ENCODE results near the gene TNS1. TPM values are rescaled to one million over a fixed set of nuclear protein-coding genes. Genes with fewer than 3 reads are reported as not detected.

Gene TNS1
- total RNA-seq, 1 donor from 2014 or later: 219 TPM

GRCh38 chr2:217942731-217943335, 60.0 kb downstream of the TNS1 start:
- Histone ChIP-seq H2AFZ (ENCODE audit: low read depth, low read length) (no peak overlapping the region), H3K36me3 (ENCODE audit: insufficient read depth, low read length) (no peaks in the 10 kb centered on the region), H3K4me1 (ENCODE audit: insufficient read depth, low read length) (peaks cover 56% of the 10 kb centered on the region), H3K27ac (ENCODE audit: low read depth, low read length) (peak overlapping the region; percentile 43), H3K9me3 (ENCODE audit: insufficient read depth, low read depth, low read length) (no peaks in the 10 kb centered on the region), H4K20me1 (ENCODE audit: insufficient read depth, low read length) (peaks cover 75% of the 10 kb centered on the region), H3K9ac (ENCODE audit: low read length) (peak overlapping the region; percentile 87), H3K79me2 (ENCODE audit: insufficient read depth, low read length) (peaks cover 78% of the 10 kb centered on the region), H3K4me2 (ENCODE audit: low read length) (peak overlapping the region; percentile 99), H3K4me3 (ENCODE audit: insufficient read depth, low read depth, low read length) (peak overlapping the region; percentile 87), H3K27me3 (ENCODE audit: insufficient read depth, low read length) (no peaks in the 10 kb centered on the region)
- FAIRE-seq (no peak), DNase-seq (ENCODE audit: low read depth) (no peak)
- peaks cover 34% of the 10 kb centered on the region for H3K4me1 Mint-ChIP-seq (ENCODE audit: low read depth, unreplicated experiment)
- TF ChIP-seq EZH2 (IDR thresholded peaks at IDR 0.05; ENCODE audit: insufficient read depth, low read length): no peak
- TF ChIP-seq, protein P1, sequence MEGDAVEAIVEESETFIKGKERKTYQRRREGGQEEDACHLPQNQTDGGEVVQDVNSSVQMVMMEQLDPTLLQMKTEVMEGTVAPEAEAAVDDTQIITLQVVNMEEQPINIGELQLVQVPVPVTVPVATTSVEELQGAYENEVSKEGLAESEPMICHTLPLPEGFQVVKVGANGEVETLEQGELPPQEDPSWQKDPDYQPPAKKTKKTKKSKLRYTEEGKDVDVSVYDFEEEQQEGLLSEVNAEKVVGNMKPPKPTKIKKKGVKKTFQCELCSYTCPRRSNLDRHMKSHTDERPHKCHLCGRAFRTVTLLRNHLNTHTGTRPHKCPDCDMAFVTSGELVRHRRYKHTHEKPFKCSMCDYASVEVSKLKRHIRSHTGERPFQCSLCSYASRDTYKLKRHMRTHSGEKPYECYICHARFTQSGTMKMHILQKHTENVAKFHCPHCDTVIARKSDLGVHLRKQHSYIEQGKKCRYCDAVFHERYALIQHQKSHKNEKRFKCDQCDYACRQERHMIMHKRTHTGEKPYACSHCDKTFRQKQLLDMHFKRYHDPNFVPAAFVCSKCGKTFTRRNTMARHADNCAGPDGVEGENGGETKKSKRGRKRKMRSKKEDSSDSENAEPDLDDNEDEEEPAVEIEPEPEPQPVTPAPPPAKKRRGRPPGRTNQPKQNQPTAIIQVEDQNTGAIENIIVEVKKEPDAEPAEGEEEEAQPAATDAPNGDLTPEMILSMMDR (IDR thresholded peaks at IDR 0.05; ENCODE audit: insufficient read depth, low read depth, low read length): no peak
- peak overlapping the region; percentile 26 for H3K27ac Mint-ChIP-seq (ENCODE audit: unreplicated experiment)
- peaks cover 2% of the 10 kb centered on the region for H3K9me3 Mint-ChIP-seq (ENCODE audit: unreplicated experiment)
- H3K4me3 Mint-ChIP-seq (ENCODE audit: unreplicated experiment): peak overlapping the region; percentile 96
- H3K27me3 Mint-ChIP-seq (ENCODE audit: low read depth, unreplicated experiment): peaks cover 3% of the 10 kb centered on the region
- peaks cover 23% of the 10 kb centered on the region for H3K36me3 Mint-ChIP-seq (ENCODE audit: low read depth, unreplicated experiment)

GRCh38 chr2:217941886-217942728, 60.7 kb downstream of the TNS1 start:
- H3K9ac ChIP-seq (ENCODE audit: low read length): peak overlapping the region; percentile 87
- peaks cover 63% of the 10 kb centered on the region for H3K4me1 ChIP-seq (ENCODE audit: insufficient read depth, low read length)
- peaks cover 68% of the 10 kb centered on the region for H4K20me1 ChIP-seq (ENCODE audit: insufficient read depth, low read length)
- H3K79me2 ChIP-seq (ENCODE audit: insufficient read depth, low read length): peaks cover 78% of the 10 kb centered on the region
- peak overlapping the region; percentile 5 for H3K27ac ChIP-seq (ENCODE audit: low read depth, low read length)
- H3K36me3 Mint-ChIP-seq (ENCODE audit: low read depth, unreplicated experiment): peaks cover 18% of the 10 kb centered on the region
- FAIRE-seq (no peak), DNase-seq (ENCODE audit: low read depth) (no peak)
- H3K4me2 ChIP-seq (ENCODE audit: low read length): peak overlapping the region; percentile 99
- H3K4me3 ChIP-seq (ENCODE audit: insufficient read depth, low read depth, low read length): peak overlapping the region; percentile 87
- peak overlapping the region; percentile 53 for H3K27ac Mint-ChIP-seq (ENCODE audit: unreplicated experiment)
- no peak overlapping the region for H2AFZ ChIP-seq (ENCODE audit: low read depth, low read length)
- H3K9me3 ChIP-seq (ENCODE audit: insufficient read depth, low read depth, low read length): no peaks in the 10 kb centered on the region
- no peaks in the 10 kb centered on the region for H3K36me3 ChIP-seq (ENCODE audit: insufficient read depth, low read length)
- H3K9me3 Mint-ChIP-seq (ENCODE audit: unreplicated experiment): peaks cover 2% of the 10 kb centered on the region
- peaks cover 3% of the 10 kb centered on the region for H3K27me3 Mint-ChIP-seq (ENCODE audit: low read depth, unreplicated experiment)
- H3K4me1 Mint-ChIP-seq (ENCODE audit: low read depth, unreplicated experiment): peaks cover 30% of the 10 kb centered on the region
- no peak for TF ChIP-seq EZH2 (IDR thresholded peaks at IDR 0.05; ENCODE audit: insufficient read depth, low read length)
- TF ChIP-seq, protein P1 (IDR thresholded peaks at IDR 0.05; ENCODE audit: insufficient read depth, low read depth, low read length): no peak
- H3K27me3 ChIP-seq (ENCODE audit: insufficient read depth, low read length): no peaks in the 10 kb centered on the region
- peak overlapping the region; percentile 96 for H3K4me3 Mint-ChIP-seq (ENCODE audit: unreplicated experiment)
